GM18868 (cell line): Measurements from ENCODE around the gene PHGDH.
"Not testable (repeated sequence)": the region's sequence is repeated elsewhere in the genome, so short reads cannot be mapped to it uniquely, and the experiment has no call there.

ENCODE experiments used
- ATAC-seq: cut with Tn5 transposase; IDR thresholded peaks from one replicate; pipeline ENCODE4 v1.9.1; 2021; ENCODE audit warnings: mild to moderate bottlenecking, moderate library complexity; ENCODE audit not compliant: unreplicated experiment

Gene PHGDH

DNA sequence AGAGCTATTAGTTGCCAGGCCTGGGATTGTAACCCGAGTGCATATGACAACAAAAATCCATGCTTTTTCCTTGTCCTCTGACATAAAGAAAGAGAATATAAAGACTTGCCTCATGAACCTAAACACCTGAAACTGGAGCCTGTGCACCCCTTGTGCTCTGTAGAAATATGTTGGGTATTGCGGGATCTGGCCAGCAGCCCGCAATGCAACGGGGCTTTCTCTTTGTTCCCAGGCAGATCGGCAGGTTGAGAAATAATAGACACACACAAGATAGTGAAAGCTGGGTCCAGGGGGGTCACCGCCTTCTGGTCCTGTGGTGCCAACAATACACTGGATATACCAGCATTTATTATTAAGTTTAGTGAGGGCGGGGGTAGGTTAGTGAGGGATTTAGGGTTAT is 74.3 kb downstream of the PHGDH start:
- ATAC-seq, result not testable (repeated sequence)

DNA sequence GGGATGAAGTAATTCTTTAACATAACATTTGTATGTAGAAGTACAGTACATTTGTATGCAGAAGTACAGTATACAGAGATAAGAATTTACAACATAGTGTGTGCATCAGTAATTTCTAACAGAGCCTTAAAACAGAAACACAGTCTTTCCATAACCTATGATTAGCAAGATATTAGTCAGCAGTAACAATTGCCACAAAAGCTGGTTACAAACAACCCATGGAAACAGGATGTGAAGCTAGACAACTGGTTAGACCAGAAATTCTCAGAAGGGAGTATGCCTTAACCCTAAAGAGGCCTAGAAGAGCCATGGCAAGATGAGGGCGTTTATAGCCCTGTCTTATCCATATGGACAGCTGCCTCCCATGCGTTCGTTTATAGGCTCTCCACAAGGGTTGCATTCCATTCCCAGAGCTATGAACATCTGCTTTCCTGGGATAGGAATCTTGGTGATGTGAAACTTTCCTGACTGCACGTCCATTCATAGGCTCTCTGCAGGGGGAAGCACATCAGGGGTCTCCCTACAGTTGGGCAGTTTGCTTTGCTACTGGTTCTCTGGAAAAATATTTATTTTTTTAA is 74.8 kb downstream of the PHGDH start:
- not testable (repeated sequence) for ATAC-seq

DNA sequence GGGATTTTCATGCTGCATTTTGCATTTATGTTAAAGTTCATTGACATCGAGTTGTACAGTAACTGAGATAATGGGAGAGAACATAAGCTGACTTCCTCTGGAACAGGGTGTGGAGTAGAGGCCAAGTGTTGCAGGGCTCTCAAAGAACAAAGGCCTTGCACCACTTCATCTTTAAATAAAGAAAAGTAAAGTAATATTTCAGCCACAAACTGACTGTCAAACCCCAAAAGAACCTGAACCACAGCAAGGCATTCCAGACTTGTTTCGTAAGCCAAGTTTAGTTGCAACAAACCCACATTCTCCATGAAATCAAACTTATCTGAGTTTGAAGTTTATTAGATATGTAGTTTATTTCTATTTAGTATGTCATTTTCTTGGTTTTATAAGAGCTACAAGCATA is 76.0 kb downstream of the PHGDH start:
- ATAC-seq, result no peak

DNA sequence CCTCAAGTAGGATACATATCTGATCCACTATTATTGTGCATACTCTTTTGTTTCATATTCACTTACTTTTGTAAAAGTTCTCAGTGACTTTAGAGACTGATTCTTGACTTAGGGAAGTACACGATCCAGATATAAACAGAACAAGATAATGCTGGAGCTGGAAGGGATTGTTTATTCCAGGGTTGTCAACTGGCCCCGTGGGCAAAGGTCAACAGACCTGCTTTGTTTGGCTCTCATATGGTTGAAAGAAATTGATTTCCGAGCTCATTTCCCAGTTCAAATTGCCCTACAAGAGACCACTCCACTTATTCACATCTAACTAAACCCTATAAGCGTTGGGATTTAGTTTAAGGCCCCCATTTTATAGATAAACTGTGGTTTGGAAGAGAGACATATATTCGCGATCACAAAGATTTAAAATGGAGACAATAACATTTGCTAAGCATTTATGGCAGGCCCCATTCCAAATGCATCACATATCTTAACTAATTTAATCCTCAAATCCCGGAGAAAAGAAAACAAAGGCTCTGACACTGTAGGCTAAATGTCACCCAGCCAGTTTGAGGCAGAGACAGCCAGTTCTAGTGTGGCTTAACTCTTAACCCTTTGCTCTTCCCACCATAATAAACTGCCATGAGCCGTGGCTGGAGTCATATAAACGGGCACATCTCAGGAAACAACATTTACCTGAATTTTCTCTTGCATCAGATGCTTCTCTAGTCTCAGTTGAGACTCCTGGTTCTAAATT is 78.9 kb downstream of the PHGDH start:
- no peak for ATAC-seq

DNA sequence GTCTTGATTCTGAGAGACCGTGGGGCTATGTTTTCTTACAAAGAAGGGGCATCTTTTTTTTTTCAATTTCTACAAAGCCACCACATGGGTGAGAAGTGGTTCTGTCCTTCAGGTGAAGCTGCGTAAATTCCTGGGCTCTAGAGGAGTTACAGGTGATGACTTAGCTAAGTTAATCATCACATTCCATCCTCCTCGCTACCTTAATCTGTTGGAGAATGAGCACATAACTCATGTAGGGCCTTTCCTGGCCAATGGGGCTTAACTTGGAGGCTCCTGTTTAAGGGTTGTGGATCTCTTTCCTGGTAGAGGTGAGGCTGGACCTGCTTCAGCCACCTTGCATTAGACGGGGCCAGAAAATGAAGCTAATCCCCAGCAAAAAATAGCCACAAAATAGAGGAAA is 79.6 kb downstream of the PHGDH start:
- ATAC-seq, result no peak
